Stimulated activated CD8-positive, alpha-beta memory T cell treated with anti-CD3 and anti-CD28 coated beads, Interleukin-4, amount 100 ng/mL, for 1 hour (primary cell): ENCODE data around the gene BCL2.

Experiments used
- DNase-seq, 2 donors: peaks; one replicate each; pipeline ENCODE4 v3.0.0-alpha.2; 2020; ENCODE audit warnings: low read depth in 2 of 2, low spot score in 1 of 2

Gene BCL2

DNA sequence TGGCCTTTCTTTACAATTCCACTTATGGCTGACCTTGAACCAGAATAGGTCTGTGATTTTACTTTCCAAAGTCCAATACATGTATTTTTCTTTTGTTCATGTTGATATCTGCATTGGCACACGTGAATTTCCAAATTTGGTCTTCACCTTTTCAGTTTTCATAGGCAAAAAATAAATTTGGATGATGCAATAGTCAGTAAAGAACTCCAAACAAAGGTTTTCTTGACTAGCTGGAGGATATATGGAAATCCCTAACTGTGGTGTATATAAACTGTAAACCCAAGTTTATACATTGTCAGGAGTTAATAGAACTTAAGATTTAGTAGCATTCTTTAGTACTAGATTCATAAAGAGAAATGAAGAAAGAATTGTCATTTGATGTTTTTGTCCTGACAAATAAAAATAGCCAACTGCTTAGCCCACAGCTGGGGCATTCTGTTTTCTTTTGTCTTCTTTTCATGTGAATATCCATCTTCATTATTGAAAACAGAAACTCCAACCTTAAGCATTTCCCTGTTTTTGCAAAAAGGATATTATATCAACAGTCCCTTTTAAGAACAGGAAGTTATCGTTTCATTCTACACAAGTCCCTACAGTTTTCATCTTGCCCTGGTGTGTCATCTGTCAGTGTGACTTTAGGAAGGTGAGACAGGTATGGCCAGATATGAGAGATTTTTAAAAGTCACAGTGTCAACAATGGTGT lies 132.9 kb downstream of the BCL2 start:
- DNase-seq, result no peak

DNA sequence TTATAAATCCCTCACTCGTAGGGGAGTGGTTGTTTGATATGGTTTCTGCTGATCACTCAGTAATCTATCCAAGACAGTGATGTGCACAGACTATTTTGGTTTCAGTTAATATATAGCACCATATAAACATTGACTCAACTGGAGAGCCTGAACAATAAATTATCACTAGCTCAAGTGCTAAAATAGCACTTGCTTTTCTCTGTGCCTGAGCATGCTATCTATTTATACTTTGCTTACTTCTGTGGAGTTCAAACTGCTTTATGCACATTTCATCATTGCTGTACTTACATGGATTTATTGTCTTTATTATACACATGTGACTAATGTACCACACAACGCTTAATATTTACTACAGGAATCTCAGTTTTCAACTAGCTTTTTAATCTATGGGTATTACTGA lies 133.6 kb downstream of the BCL2 start:
- DNase-seq, result no peak

- DNase-seq, result no peak
Observed at GRCh38 chr18:63183952-63184770, 135.4 kb downstream of the BCL2 start.

DNA sequence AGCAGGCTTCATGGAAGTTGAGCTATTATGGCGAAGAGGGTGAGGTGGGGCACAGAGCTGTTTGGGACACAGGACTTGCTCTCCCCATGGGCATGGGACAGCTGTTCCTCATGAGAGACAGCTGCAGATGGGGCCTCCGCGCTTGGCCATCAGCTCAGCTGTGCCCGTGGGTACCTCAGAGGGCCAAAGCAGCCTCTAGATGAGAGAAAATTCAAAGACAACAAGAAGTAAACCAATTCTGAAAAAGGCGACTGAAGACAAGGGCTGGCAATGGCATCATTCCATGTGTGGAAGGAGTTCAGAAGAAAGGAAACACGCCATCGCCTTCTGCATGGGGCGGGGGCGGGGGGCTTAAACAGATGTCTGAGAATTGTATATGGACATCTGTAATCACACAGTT lies 136.2 kb downstream of the BCL2 start:
- no peak for DNase-seq

- no peak for DNase-seq
Observed at GRCh38 chr18:63182861-63183260, 136.7 kb downstream of the BCL2 start.

- no peak for DNase-seq
Observed at GRCh38 chr18:63182310-63182772, 137.2 kb downstream of the BCL2 start.

DNA sequence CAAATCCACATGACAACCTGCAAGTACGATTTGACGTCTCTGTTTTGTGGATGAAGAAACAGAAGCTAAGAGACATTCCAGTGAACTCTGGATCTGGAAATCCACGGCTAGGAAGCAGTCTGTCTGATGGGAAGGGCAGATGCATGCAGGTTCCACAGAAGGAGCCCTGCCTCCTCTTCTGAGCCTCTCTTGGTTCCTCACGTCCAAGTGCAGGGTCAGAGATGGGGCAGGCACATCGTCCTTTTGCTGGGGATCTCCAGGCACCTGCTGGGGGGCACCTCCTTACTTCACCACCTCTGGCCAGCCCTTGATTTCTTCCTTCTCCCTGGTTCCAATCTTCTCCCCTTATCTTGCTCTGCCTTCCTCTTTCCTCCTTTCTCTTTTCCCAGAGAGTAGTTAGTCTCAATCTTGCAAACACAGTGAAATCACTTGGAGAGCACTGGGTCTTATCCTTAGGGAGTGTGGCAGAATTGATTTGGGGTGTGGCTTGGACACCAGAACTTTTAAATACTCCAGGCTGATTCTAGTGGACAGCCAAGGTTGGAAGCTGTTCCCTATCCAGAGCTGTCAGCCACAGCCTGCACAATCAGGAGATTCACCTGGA lies 137.8 kb downstream of the BCL2 start:
- DNase-seq, result no peak

- no peak for DNase-seq
Observed at GRCh38 chr18:63180971-63181376, 138.6 kb downstream of the BCL2 start.

DNA sequence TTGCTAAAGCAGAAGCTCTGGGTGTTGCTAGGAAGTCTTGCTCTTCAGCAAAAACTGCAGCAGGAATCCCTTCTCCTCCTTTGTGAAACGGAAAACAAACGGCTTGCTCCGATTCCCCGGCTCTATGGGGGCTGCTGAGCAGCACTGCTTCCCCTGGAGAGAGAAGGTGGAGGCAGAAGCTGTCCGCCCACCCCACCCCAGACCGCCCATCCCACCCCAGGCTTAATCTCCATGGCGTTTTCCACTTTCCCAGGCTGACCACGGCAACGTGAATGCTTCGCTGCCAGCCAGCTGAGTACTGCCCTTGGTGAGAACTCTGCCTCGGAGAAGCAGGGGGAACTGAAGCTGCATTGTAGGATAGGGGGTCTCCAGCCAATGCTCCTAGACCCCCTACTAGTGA lies 139.2 kb downstream of the BCL2 start:
- DNase-seq, result no peak

DNA sequence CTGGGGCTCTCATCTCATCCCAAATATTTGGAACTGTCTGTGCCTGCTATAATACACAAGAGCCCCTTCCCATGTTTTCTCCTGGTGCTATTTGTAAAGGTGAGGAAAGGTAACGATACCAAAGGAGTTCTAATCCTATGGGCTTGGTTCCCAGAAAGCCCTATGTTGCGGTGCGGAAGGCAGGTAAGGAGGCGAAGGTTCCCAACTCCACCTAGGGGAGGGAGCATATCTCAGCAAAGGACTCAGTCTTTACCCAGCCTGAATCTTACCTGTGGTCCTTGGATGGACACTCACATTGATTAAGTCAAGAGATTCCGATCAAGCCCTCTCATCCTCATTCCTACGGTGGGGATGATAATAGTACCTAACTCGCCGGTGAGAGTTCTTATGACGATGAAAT lies 140.1 kb downstream of the BCL2 start:
- DNase-seq, result no peak

DNA sequence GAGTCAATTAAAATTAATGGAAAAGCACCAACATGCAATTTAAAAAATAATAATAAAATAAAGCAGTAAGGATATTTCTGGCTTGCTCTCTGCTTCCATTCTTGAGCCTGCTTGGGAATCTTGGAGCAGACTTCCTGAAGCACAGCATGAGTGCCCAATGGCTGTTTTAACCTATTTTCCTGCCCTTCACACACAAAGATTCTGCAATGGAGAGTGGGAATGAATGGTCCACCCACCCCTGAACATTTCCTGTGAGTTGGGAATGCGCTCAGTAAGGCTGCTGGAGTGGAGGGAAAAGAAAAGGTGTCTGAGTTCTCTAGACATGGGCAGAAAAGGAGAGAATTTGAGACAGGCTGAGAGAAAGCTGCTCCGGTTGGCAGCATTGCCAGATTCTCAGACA lies 140.6 kb downstream of the BCL2 start:
- DNase-seq, result no peak

- DNase-seq, result no peak
Observed at GRCh38 chr18:63177919-63178821, 141.4 kb downstream of the BCL2 start.

- DNase-seq, result no peak
Observed at GRCh38 chr18:63177259-63177658, 142.3 kb downstream of the BCL2 start.

- DNase-seq, result no peak
Observed at GRCh38 chr18:63175264-63175663, 144.3 kb downstream of the BCL2 start.

GRCh38 chr18:63173983-63174382 lies 145.6 kb downstream of the BCL2 start:
- no peak for DNase-seq

DNA sequence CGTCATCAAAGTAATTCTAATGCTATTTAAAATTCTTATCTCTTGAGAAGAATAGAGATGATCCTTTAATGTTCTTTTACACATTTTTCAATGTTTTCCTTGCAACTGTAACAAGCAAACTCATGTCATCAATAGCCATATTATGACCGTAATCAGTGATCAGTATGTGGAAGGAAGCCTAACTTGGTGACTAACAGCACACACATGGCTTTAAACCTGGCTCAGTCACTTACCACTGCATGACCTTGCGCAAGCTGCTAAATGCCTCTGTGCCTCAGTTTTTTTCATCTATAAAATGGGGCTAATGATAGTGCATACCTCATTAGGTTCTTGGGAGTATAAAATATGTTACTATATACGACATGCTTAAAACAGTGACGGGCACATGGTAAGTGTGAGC lies 149.7 kb downstream of the BCL2 start:
- DNase-seq, result no peak

DNA sequence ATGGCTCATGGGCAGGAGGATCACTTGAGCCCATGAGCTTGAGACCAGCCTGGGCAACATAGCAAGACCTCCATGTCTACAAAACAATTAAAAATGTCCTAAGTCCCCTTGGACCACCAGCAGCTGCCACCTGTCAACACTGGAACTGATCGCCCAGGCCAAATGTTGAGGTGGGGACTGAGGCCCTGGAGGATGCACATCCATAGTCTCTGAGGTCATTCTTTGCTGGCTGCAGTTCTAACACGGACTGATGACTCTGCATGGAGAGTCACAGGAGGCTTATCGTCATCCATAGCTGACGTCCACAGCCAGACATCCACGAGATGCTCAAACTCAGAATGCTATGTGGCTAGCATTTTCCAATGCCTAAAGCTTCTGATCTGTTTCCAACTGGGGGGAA lies 151.3 kb downstream of the BCL2 start:
- no peak for DNase-seq

GRCh38 chr18:63166142-63166541 lies 153.4 kb downstream of the BCL2 start:
- DNase-seq, result no peak

DNA sequence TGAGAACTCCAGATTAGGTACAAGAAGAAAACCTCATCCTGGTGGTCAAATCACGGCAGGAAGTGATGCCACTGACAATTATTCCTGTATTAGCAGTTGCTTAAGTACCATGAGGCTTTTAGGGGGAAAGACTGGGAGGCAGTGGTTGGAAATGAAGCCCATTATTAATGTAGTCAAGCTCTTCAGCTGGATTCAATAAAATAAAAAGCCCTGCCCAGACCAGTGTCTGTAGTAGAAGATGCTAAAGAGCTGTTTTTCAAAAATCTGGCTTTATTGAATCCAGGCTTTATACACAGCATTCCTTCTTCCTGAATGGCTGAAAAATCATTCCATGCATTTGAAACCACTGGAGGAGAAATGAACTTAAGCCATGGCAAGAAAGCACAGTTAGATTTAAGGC lies 155.2 kb downstream of the BCL2 start:
- no peak for DNase-seq

GRCh38 chr18:63162271-63163014 lies 157.1 kb downstream of the BCL2 start:
- no peak for DNase-seq
